Measurements from ENCODE around the gene PARL.

DNA sequence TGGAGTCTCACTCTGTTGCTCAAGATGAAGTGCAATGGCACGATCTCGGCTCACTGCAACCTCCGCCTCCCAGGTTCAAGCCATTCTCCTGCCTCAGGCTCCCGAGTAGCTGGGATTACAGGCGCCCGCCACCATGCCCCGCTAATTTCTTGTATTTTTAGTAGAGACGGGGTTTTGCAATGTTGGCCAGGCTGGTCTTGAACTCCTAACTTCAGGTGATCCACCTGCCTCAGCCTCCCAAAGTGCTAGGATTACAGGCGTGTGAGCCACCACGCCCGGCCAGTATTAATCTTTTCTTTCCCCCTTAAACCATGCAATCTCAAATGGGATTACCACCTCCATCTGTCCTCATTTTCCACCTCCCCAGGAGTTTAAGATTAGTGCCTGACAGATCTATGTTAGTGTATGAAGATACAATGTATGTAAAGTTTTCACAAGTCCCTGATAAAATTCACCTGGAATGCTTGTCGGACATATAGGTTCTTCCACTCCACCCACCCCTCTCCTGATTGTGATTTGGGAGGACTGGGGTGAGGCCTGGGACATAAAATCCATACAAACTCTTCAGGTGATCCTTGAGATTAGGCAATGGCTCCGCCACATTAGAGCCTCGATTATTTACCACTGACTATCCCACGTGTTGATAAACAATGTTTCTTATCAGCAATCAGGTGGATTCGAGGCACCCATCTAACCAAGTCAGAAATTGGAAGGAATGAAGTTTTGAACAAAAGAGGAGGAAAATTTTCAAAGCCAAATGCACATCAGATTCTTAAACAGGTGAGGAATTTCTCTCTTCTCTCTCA is 1.2 kb downstream of the PARL start:
- TF ChIP-seq, protein P1, sequence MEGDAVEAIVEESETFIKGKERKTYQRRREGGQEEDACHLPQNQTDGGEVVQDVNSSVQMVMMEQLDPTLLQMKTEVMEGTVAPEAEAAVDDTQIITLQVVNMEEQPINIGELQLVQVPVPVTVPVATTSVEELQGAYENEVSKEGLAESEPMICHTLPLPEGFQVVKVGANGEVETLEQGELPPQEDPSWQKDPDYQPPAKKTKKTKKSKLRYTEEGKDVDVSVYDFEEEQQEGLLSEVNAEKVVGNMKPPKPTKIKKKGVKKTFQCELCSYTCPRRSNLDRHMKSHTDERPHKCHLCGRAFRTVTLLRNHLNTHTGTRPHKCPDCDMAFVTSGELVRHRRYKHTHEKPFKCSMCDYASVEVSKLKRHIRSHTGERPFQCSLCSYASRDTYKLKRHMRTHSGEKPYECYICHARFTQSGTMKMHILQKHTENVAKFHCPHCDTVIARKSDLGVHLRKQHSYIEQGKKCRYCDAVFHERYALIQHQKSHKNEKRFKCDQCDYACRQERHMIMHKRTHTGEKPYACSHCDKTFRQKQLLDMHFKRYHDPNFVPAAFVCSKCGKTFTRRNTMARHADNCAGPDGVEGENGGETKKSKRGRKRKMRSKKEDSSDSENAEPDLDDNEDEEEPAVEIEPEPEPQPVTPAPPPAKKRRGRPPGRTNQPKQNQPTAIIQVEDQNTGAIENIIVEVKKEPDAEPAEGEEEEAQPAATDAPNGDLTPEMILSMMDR (conservative IDR thresholded peaks at IDR 0.05; ENCODE audit: low read length) = no peak
- TF ChIP-seq EZH2phosphoT487 (IDR thresholded peaks at IDR 0.05; ENCODE audit: borderline replicate concordance) = no peak
